Large intestine (tissue), 3 donors: ENCODE measurements around the gene GABRD. TPM values are rescaled to one million over a fixed set of nuclear protein-coding genes. Genes with fewer than 3 reads are reported as not detected.

Experiments used
- DNase-seq, 2 donors: peaks; one replicate each; pipeline versions ENCODE4 v3.0.0 to v3.0.0-alpha.2; 2013
- H3K27ac ChIP-seq: one replicate; pipeline ENCODE4 v1.5.1; 2013; ENCODE audit warnings: low read length
- H3K27me3 ChIP-seq: 2 replicates; pipeline ENCODE4 v1.6.1; 2013; ENCODE audit warnings: low read length; ENCODE audit not compliant: control insufficient read depth, insufficient read depth
- H3K36me3 ChIP-seq: 2 replicates; pipeline ENCODE4 v1.6.1; 2013; ENCODE audit warnings: low read length; ENCODE audit not compliant: control insufficient read depth, insufficient read depth
- H3K4me1 ChIP-seq: one replicate; pipeline ENCODE4 v1.6.1; 2013; ENCODE audit warnings: low read length; ENCODE audit not compliant: control insufficient read depth, insufficient read depth
- H3K4me3 ChIP-seq: one replicate; pipeline ENCODE4 v1.5.1; 2013; ENCODE audit warnings: low read length
- H3K9me3 ChIP-seq: one replicate; pipeline ENCODE4 v1.6.1; 2013; ENCODE audit warnings: mild to moderate bottlenecking, low read depth, low read length, moderate library complexity; ENCODE audit not compliant: control insufficient read depth
- WGBS: methylation state at CpG from one replicate; pipeline ENCODE4 v1.1.5; 2013; ENCODE audit warnings: low lambda C conversion rate; ENCODE audit not compliant: insufficient coverage; 5-methylcytosine and 5-hydroxymethylcytosine counted together
- polyA plus RNA-seq: library from polyadenylated mRNA; unstranded; fragments of 120-200 nt; gene quantifications from one replicate; pipeline ENCODE4 v1.2.1, GENCODE V29; 2013

Gene GABRD
- polyA plus RNA-seq, 1 donor: 0.54 TPM

DNA sequence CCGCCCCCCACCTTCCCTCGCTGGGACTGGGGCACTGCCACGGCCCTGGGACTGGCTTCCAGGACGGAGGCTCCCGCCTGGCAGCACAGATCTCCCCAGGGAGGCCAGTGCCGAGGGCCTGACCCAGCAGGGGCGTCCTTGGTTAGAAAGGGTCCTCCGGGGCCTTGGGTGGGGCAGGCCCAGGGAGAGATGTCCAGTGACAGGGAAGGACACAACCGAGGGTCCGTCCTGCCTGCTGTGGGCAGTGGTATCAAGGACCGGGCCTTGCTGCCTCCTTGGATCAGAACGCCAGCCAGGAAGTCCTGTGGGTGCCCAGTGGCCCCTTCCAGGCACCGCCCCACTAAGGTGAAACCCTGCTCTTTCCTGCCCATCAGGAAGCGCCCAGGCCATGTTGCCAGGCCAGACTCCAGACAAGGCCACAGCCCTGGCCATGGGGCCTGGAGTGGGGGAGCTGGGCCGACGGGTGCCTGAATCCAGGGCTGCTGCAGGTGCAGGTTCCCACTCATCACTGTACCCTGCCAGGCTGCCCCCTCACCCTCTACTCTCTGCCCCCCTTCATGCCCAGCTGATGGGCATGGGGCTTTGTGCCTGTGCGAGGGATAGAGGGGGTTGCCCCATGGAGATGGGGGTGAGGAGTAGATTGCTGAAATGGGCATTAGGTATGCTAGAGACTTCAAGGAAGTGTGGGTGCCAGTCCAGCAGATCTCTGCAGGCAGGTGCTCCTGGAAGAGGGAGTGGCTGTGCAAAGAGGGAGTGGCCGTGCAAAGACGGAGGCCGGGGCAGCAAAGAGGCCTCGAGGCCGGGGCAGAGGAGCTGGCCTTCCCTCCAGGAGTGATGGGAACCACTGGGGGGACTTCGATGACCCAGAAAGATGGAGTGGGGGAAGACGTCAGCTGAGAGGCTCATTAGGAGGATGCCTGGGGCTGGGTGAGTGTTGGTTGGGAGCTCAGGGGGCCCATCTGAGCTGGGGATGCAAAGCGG is 28.9 kb downstream of the GABRD start:
- H3K4me1 ChIP-seq: peaks cover 61% of the 10 kb centered on the region
- no CpG with 5 or more reads among the region's 25 CpGs for WGBS
- no peak overlapping the region for H3K4me3 ChIP-seq
- H3K9me3 ChIP-seq: no peaks in the 10 kb centered on the region
- DNase-seq: peak; percentile 61 to 80
- H3K36me3 ChIP-seq: no peaks in the 10 kb centered on the region
- H3K27ac ChIP-seq: peak overlapping the region; percentile 99
- peaks cover 19% of the 10 kb centered on the region for H3K27me3 ChIP-seq

DNA sequence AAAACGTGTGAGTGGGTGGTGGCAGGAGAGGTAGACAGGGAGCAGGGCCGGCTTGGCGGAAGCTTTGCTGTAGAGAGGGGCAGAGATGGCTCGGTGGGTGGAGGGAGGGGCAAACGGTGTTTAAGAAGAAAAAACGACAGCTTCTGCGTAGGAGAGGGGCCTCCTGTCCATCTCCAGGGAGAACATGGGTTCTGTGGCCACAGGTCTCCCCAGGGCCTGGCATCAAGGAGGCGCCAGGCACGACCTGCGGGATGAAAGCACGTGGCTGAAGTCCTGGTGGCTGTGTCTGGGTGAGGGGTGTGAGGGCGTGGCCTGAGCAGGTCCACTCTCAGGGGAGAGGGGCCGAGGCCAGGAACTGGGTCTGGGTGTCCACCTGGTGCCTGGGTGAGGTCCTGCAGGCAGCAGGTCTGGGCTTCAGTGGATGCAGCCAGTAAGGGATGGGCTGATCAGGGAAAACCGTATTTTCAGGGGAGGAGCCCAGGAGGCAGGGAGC is 30.1 kb downstream of the GABRD start:
- Histone ChIP-seq H3K9me3 (no peaks in the 10 kb centered on the region), H3K27ac (peak overlapping the region; percentile 99), H3K36me3 (no peaks in the 10 kb centered on the region), H3K27me3 (peaks cover 19% of the 10 kb centered on the region), H3K4me1 (peaks cover 64% of the 10 kb centered on the region), H3K4me3 (peak overlapping the region; percentile 76)
- DNase-seq: peak in 1 of 2 donors; percentile 61
- WGBS: 63% methylated on average over 1 of the region's 14 CpGs

DNA sequence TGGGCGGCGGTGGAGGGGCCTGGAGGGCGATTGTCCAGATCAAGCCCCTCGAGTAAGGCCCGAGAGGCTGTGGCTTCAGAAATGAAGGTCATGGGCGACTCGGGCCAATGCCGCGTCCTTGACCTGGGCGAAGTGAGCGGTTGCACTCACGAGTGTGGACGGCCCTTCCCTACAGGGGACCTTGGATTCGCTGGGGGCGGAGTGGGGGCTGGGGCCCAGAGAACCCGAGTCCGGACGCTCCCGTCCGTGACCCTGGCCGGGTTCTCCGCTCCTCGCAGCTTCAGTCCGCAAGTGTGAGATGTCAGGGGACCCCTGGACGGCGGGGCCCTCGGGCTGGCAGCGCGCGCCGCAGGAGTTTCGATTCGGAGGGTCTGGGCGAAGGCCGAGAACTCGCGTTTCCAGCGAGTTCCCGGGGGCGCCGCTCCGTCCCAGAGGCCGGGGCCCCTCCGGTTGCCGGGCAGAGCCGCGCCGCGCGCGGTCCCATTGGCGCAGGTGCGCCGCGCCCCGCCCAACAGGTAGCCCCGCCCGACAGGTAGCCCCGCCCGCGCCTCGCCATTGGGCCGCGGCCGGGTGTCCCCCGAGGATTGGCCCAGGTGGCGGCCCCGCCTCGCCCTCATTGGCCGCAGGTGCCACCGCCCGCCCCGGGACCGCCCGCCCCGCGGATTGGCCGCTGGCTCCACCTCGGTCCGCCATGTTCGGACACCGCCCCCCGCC is 30.7 kb downstream of the GABRD start, which contains the start of gene PRKCZ:
TSS of gene PRKCZ (plus strand) at position 694 of the 714 bp plus-strand sequence. CDS start 220 bp downstream, outside the sequence.
- no peaks in the 10 kb centered on the region for H3K36me3 ChIP-seq
- H3K4me1 ChIP-seq: peaks cover 60% of the 10 kb centered on the region
- peak within 1 kb of the TSS; percentile 79 for H3K4me3 ChIP-seq
- peaks cover 19% of the 10 kb centered on the region for H3K27me3 ChIP-seq
- no CpG with 5 or more reads among the region's 83 CpGs for whole genome bisulfite sequencing
- peak within 1 kb of the TSS; percentile 99 for H3K27ac ChIP-seq
- H3K9me3 ChIP-seq: no peaks in the 10 kb centered on the region
- DNase-seq: peak; percentile 91 to 97

DNA sequence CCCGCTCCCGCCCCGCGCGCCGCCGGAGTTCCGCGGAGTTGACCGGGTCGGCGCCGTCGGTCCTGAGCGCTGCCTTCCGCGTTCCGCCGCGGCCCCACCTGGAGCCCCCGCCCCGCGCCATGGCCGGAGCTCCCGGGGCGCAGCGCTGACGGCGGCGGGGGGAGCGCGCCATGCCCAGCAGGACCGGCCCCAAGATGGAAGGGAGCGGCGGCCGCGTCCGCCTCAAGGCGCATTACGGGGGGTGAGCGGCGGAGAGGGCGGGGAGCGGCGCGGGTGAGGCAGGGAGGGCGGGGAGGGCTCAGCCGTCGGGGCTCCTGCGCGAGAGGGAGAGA is 31.3 kb downstream of the GABRD start:
- Histone ChIP-seq H3K27ac (peak overlapping the region; percentile 81), H3K4me1 (peaks cover 55% of the 10 kb centered on the region), H3K36me3 (peaks cover 1% of the 10 kb centered on the region), H3K9me3 (no peaks in the 10 kb centered on the region), H3K27me3 (peaks cover 19% of the 10 kb centered on the region), H3K4me3 (peak overlapping the region; percentile 79)
- no CpG with 5 or more reads among the region's 51 CpGs for WGBS
- no peak for DNase-seq

DNA sequence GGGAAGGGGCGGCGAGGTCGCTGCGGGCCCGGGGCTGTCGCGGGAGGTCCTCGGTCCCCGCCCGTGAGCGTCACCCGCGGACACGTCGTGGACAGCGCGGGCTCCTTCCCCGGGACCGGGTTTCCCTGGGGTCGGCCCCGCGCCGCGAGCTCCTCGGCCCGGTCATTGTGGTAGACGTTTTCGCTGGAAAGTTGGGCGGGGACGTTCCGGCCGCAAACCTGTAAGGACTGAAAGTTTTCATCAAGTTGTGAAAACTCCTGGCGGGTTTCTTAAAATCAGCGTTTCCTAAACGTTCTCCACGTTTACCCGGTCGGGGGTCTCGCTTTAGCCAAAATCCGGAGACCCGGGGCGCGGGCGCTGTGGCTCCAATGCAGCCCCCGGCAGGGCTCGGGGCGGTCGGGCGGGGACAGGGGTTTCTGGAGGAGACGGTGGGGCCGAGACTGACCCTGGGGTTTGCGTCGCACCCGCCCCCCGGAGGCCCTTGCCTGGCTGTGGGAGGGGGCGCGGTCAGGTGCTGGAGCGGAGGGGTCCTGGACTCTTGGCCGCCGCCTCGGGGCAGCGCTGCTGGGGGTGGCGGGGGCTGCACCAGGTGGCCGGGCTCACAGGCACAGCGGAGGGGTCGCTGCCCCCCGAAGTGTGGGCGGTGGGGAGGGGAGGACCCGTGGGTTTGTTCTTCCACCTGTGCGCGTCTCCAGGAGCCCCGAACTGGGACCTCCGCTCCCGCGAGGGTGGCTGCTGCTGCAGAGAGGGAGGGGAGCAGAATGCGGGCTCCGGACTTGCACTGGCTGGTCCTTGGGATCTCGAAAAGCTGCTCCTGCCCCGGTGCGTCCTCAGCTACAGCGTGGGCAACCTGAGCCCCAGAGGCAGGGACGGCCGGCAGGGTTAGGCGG is 31.9 kb downstream of the GABRD start:
- peak overlapping the region; percentile 79 for H3K4me3 ChIP-seq
- WGBS: no CpG with 5 or more reads among the region's 84 CpGs
- H3K9me3 ChIP-seq: no peaks in the 10 kb centered on the region
- peak in 1 of 2 donors; percentile 23 for DNase-seq
- H3K36me3 ChIP-seq: peaks cover 8% of the 10 kb centered on the region
- peaks cover 53% of the 10 kb centered on the region for H3K4me1 ChIP-seq
- H3K27ac ChIP-seq: peak overlapping the region; percentile 81
- H3K27me3 ChIP-seq: peaks cover 19% of the 10 kb centered on the region

DNA sequence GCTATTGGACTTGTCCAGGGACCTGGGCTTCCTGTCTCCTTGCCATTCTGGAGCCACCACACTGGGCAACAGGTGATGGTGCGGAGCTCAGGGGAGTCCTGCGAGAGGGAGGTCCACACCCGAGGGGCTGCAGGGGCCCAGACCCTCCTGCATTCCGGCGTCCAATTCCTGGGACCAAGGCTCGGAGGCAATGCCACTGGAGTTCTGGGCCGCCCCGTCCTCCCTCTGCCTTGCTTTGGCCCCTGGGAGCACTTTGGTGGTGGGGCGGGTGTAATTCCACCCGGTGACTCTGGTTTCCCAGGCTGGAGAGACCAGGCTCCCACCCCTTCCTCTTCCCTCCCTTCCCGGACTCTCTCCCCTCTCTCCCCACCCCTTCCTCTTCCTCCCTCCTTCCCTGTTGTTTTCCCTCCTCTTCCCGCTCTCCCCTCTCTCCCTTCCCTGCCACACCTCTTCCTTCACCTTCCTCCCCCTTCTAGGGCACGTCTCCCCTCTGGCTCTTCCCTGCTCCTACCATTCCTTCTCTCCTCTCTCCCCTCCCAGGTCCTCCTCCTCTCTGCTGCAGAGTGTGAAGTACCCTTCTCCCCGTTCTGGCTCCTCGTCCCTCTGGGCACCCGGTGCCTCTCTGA is 33.0 kb downstream of the GABRD start:
- Histone ChIP-seq H3K4me1 (peaks cover 48% of the 10 kb centered on the region), H3K9me3 (no peaks in the 10 kb centered on the region), H3K4me3 (peak overlapping the region; percentile 79), H3K36me3 (peaks cover 15% of the 10 kb centered on the region), H3K27me3 (peaks cover 19% of the 10 kb centered on the region), H3K27ac (peak overlapping the region; percentile 81)
- 0% methylated on average over 1 of the region's 16 CpGs for WGBS
- DNase-seq: peak in 1 of 2 donors; percentile 48

DNA sequence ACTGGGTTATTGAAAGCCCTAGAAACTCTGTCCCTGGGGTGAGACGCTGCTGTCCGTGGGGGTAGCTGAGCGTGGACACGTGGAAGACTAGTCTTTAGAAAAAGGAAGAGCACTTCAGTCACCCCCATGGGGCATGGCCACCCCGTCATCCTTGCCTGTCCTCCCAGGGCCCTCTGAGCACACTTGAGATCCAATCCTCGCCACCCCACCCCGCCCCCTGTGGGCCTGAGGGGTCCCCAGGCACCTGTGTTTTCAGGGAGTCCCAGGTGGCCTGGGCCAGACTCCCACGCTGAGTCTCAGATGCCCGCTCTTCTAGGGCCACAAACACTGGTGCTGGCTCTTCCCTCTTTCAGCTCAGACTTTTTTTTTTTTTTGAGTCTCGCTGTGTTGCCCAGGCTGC is 33.6 kb downstream of the GABRD start:
- no peaks in the 10 kb centered on the region for H3K9me3 ChIP-seq
- H3K4me3 ChIP-seq: peak overlapping the region; percentile 79
- H3K36me3 ChIP-seq: peaks cover 19% of the 10 kb centered on the region
- no CpG with 5 or more reads among the region's 10 CpGs for WGBS
- H3K27me3 ChIP-seq: peaks cover 19% of the 10 kb centered on the region
- H3K27ac ChIP-seq: peak overlapping the region; percentile 81
- H3K4me1 ChIP-seq: peaks cover 42% of the 10 kb centered on the region
- DNase-seq: no peak

DNA sequence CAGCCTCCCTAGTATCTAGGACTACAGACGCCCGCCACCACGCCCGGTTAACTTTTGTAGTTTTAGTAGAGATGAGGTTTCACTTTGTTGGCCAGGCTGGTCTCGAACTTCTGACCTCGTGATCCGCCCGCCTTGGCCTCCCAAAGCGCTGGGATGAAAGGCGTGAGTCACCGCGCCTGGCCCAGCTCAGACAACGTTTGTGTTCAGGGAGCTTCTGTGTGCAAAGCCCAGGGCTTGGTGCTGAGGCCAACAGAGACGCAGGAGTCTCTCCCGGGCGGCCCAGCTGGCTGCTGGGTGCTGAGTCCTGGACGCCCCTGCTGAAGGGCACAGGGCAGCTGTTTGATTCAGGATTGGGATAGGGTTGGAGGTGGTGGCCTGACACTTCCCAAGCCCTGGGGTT is 34.1 kb downstream of the GABRD start:
- no peak overlapping the region for H3K4me3 ChIP-seq
- WGBS: no CpG with 5 or more reads among the region's 17 CpGs
- peaks cover 37% of the 10 kb centered on the region for H3K4me1 ChIP-seq
- DNase-seq: no peak
- no peaks in the 10 kb centered on the region for H3K9me3 ChIP-seq
- H3K36me3 ChIP-seq: peaks cover 19% of the 10 kb centered on the region
- H3K27ac ChIP-seq: peak overlapping the region; percentile 81
- peaks cover 19% of the 10 kb centered on the region for H3K27me3 ChIP-seq

DNA sequence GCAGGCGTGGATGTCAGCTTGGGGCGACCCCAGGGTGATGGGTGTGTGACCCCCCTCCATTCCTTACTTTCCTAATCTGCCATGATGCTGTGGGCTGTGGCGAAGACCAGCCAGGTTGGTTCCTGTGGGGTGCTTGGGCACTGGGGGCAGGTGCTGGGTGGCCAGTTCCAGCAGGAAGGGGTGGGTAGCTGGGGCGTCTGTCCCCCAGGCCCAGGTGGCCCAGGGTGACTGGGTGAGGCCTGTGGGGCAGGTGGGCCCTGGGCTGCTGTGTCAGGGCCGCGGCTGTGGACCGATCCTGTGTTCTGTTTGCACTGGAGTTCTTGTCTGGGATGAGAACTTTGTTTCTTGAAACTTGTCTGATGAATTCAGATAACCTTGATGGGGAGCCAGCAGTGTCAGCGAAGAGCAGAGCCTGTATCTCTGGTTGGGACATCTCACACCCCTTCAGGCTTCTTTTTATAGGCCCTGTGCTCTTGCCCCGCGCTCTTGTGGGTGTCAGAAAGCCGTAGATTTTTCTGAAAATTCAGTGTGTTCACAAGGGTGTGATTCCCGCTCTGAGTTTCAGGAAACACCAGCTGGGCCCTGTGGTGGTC is 34.7 kb downstream of the GABRD start:
- Histone ChIP-seq H3K27me3 (peaks cover 19% of the 10 kb centered on the region), H3K36me3 (peaks cover 20% of the 10 kb centered on the region), H3K4me1 (peaks cover 32% of the 10 kb centered on the region), H3K27ac (peak overlapping the region; percentile 81), H3K9me3 (no peaks in the 10 kb centered on the region), H3K4me3 (no peak overlapping the region)
- no CpG with 5 or more reads among the region's 12 CpGs for WGBS
- DNase-seq: no peak
